Measurements from ENCODE around the gene ARHGEF38. TPM values are rescaled to one million over a fixed set of nuclear protein-coding genes. Genes with fewer than 3 reads are reported as not detected.

The ARHGEF38 gene
- total RNA-seq, 1 donor from 2014 or later = 20.6 TPM

- Histone ChIP-seq H3K9me3 (no peaks in the 10 kb centered on the region), H3K27ac (no peak overlapping the region), H3K4me3 (no peak overlapping the region), H3K27me3 (ENCODE audit: low read depth) (no peaks in the 10 kb centered on the region), H3K36me3 (no peaks in the 10 kb centered on the region), H3K4me1 (peaks cover 34% of the 10 kb centered on the region)
- DNase-seq (no peak), ATAC-seq (no peak)
- TF ChIP-seq CTCF (IDR thresholded peaks at IDR 0.05) = no peak
- intact Hi-C loops (cut with DNase I) = no loop called here
Observed at GRCh38 chr4:105710678-105711077, 158.3 kb downstream of the ARHGEF38 start.

GRCh38 chr4:105712766-105713165 is 160.3 kb downstream of the ARHGEF38 start:
- H3K36me3 ChIP-seq = no peaks in the 10 kb centered on the region
- H3K27me3 ChIP-seq (ENCODE audit: low read depth) = no peaks in the 10 kb centered on the region
- H3K4me3 ChIP-seq = no peak overlapping the region
- no peak overlapping the region for H3K27ac ChIP-seq
- H3K9me3 ChIP-seq = no peaks in the 10 kb centered on the region
- no peak for TF ChIP-seq CTCF (IDR thresholded peaks at IDR 0.05)
- DNase-seq (no peak), ATAC-seq (no peak)
- peaks cover 23% of the 10 kb centered on the region for H3K4me1 ChIP-seq
- intact Hi-C loops (cut with DNase I) = no loop called here

GRCh38 chr4:105714071-105714521 is 161.7 kb downstream of the ARHGEF38 start:
- H3K4me1 ChIP-seq = peaks cover 22% of the 10 kb centered on the region
- ATAC-seq = peak in 1 of 2 donors; percentile 12
- DNase-seq = no peak
- H3K9me3 ChIP-seq = no peaks in the 10 kb centered on the region
- intact Hi-C loops (cut with DNase I) = no loop called here
- no peak for TF ChIP-seq CTCF (IDR thresholded peaks at IDR 0.05)
- H3K27me3 ChIP-seq (ENCODE audit: low read depth) = no peaks in the 10 kb centered on the region
- peaks cover 2% of the 10 kb centered on the region for H3K36me3 ChIP-seq
- H3K4me3 ChIP-seq = no peak overlapping the region
- no peak overlapping the region for H3K27ac ChIP-seq

- no peak for TF ChIP-seq CTCF (IDR thresholded peaks at IDR 0.05)
- ATAC-seq = no peak
- intact Hi-C loops (cut with DNase I) = no loop called here
Observed at GRCh38 chr4:105714932-105715331, 162.5 kb downstream of the ARHGEF38 start.

GRCh38 chr4:105715692-105716278 is 163.4 kb downstream of the ARHGEF38 start:
- Histone ChIP-seq H3K36me3 (peaks cover 7% of the 10 kb centered on the region), H3K4me3 (no peak overlapping the region), H3K9me3 (no peaks in the 10 kb centered on the region), H3K27ac (no peak overlapping the region), H3K4me1 (peaks cover 14% of the 10 kb centered on the region), H3K27me3 (ENCODE audit: low read depth) (no peaks in the 10 kb centered on the region)
- ATAC-seq (peak in 1 of 2 donors; percentile 64), DNase-seq (no peak)
- TF ChIP-seq CTCF (IDR thresholded peaks at IDR 0.05) = peak; percentile 55
- intact Hi-C loops (cut with DNase I) = no loop called here

More at GRCh38 chr4:105714932-105715331, 162.5 kb downstream of the ARHGEF38 start:
- DNase-seq = no peak
- Histone ChIP-seq H3K9me3 (no peaks in the 10 kb centered on the region), H3K4me1 (peaks cover 16% of the 10 kb centered on the region), H3K4me3 (no peak overlapping the region), H3K36me3 (peaks cover 7% of the 10 kb centered on the region), H3K27ac (no peak overlapping the region), H3K27me3 (ENCODE audit: low read depth) (no peaks in the 10 kb centered on the region)
